Panc1 (cell line): ENCODE measurements around the gene UBE2O.

ENCODE experiments used
- CTCF ChIP-seq: fragments of 450-650 bp; IDR thresholded peaks from 2 replicates; pipeline ENCODE4 v1.5.1; 2017; ENCODE audit warnings: mild to moderate bottlenecking
- POLR2AphosphoS5 ChIP-seq: IDR thresholded peaks from 2 replicates; pipeline ENCODE4 v1.6.1; 2012; ENCODE audit warnings: mild to moderate bottlenecking, low read depth, low read length, moderate library complexity
- REST ChIP-seq, 2 experiments: IDR thresholded peaks; 2 replicates each; pipeline ENCODE4 v1.6.1; 2011 to 2012; ENCODE audit warnings: low read depth in 2 of 2, control low read depth in 1 of 2, low read length in 1 of 2, mild to moderate bottlenecking in 1 of 2, moderate library complexity in 1 of 2; ENCODE audit not compliant: insufficient read depth in 1 of 2
- SIN3A ChIP-seq: IDR thresholded peaks from 2 replicates; pipeline ENCODE4 v1.6.1; 2012; ENCODE audit warnings: low read depth, mild to moderate bottlenecking, low read length, moderate library complexity, borderline replicate concordance; ENCODE audit not compliant: insufficient read depth
- TCF7L2 ChIP-seq: IDR thresholded peaks from 2 replicates; pipeline ENCODE4 v1.6.1; 2011; ENCODE audit warnings: mild to moderate bottlenecking, low read depth, low read length, inconsistent platforms

DNA sequence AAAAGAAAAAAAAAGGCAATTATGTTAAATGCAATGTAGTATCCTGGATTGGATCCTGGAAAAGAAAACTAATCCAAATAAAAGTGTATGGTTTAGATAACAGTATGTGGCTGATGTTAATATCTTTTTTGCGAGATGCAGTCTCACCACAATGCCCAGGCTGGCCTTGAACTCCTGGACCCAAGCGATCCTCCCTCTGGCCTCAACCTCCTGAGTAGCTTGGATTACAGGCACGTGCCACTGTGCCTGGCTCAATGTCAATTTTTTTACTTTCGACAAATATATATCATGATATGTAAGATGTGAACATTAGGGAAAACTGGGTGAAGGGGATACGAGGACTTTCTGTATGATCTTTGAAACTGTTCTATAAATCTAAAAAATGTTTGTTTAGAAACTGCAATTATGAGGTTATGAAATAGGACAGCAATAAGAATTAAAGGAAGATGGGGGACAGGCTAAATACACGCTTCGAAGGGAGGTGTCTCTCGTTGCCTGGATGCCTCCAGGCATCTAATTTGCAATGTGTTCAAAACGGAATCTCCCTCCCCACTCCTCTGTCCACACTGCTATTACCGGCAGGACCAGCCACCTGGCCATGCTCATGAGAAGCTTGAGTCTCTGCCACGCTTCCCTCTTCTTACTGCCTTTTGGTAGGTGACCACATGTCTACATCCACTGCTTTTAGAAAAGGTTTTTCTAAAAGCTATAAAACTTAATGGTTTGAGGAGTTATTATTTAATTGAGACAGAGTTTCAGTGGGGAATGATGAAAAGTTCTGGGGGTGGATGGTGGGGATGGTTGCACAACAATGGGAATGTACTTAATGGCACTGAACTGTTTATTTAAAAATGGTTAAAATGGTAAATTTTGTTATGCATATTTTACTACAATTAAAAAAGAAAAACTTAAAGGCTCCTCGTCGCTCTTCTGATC lies 15.2 kb downstream of the UBE2O start:
- TF ChIP-seq CTCF (no peak), POLR2AphosphoS5 (no peak), REST (IDR thresholded peaks at IDR 0.05; ENCODE audit: insufficient read depth in 1 of 2, low read depth in 2 of 2, low read length in 1 of 2) (no peak), SIN3A (no peak), TCF7L2 (no peak)
